AG09319 (cell line): ENCODE measurements around the gene ASH1L.
"Not testable (repeated sequence)": the region's sequence is repeated elsewhere in the genome, so short reads cannot be mapped to it uniquely, and the experiment has no call there.

Experiments used
- DNase-seq: peaks from one replicate; pipeline ENCODE4 v3.0.0-alpha.2; 2010; ENCODE audit warnings: low read depth; ENCODE audit errors: extremely low read depth
- CTCF ChIP-seq: IDR thresholded peaks from 2 replicates; pipeline ENCODE4 v1.5.1; 2011; ENCODE audit warnings: low read depth, mild to moderate bottlenecking, inconsistent platforms, low read length, moderate library complexity

Gene ASH1L

GRCh38 chr1:155424091-155424490 is 138.5 kb downstream of the ASH1L start:
- DNase-seq, result no peak
- no peak for TF ChIP-seq CTCF

- no peak for TF ChIP-seq CTCF
- no peak for DNase-seq
Observed at GRCh38 chr1:155420788-155421187, 141.8 kb downstream of the ASH1L start.

GRCh38 chr1:155411840-155412239 is 150.8 kb downstream of the ASH1L start:
- not testable (repeated sequence) for DNase-seq

GRCh38 chr1:155410931-155411330 is 151.7 kb downstream of the ASH1L start:
- no peak for TF ChIP-seq CTCF
- DNase-seq, result no peak

- TF ChIP-seq CTCF, result no peak
- no peak for DNase-seq
Observed at GRCh38 chr1:155396874-155397476, 165.6 kb downstream of the ASH1L start.

GRCh38 chr1:155392898-155393411 is 169.6 kb downstream of the ASH1L start:
- DNase-seq, result no peak
- no peak for TF ChIP-seq CTCF

GRCh38 chr1:155389826-155390225 is 172.8 kb downstream of the ASH1L start:
- no peak for TF ChIP-seq CTCF
- no peak for DNase-seq

GRCh38 chr1:155385836-155386235 is 176.8 kb downstream of the ASH1L start:
- not testable (repeated sequence) for DNase-seq
